ENCODE results near the gene SLC44A1.
"Not testable (repeated sequence)": the region's sequence is repeated elsewhere in the genome, so short reads cannot be mapped to it uniquely, and the experiment has no call there.

Gene SLC44A1

DNA sequence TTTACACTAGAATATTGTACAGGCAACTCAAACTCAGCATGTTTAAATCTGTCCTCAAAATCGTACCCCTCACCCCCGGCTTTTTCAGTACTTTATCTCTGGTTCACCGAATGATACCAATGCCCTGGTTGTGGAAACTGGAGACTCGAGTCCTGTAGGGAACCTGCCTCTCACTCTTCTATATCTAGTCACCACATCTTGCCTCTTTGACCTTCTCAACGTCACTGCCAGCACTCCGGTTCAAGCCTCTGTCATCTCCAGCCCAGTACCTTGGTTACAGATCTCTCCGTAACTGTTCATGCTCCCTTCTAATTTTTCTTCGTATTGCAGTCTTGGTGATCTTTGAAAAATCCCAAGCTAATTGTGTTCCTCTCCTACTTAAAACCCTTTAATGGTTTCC lies 6.7 kb downstream of the SLC44A1 start:
- DNase-seq (ENCODE audit: insufficient read length, low spot score) (no peak), FAIRE-seq (no peak)
- TF ChIP-seq POLR2A (IDR thresholded peaks at IDR 0.05; ENCODE audit: low read depth, low read length), result no peak

- no peak for FAIRE-seq
- TF ChIP-seq POLR2A (IDR thresholded peaks at IDR 0.05; ENCODE audit: low read depth, low read length), result no peak
- no peak for DNase-seq (ENCODE audit: insufficient read length, low spot score)
Observed at GRCh38 chr9:105251733-105252404, 7.4 kb downstream of the SLC44A1 start.

DNA sequence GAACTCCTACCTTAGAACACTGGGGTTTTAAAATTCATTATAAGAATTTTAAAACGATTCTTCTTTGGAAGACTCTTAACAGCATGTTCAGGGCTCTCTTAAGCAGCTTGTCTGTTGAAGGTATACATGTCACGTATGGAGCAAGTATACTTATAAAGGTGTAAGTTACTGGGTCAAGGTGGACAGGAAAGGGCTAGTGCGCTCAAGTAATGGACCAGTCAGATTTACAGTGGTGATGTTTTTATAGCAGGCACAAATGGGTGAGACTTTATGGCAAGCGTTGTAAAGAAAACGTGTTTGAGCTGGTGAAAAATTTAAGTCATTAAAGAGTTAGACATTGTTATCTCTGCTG lies 7.9 kb downstream of the SLC44A1 start:
- TF ChIP-seq POLR2A (IDR thresholded peaks at IDR 0.05; ENCODE audit: low read depth, low read length), result no peak
- DNase-seq (ENCODE audit: insufficient read length, low spot score), result no peak
- no peak for FAIRE-seq

DNA sequence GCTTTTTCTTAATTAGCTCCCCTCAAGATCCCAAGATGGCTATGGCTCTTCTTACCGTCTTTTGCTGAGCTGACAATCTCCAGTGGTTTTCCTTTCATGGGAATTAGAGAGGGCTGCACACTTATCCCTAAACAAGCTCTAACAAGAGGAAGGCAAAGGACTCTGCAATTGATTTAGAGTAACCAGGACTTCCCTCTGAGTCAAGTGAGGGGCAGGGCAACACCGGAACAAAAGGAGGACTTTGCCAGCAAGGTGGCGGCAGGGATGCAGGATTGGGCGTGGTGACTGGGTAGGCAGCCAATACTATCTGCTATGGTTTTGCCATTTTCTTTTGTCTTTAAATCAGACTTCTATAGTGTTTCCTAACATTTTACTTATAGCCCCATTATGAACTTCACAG lies 9.8 kb downstream of the SLC44A1 start:
- TF ChIP-seq POLR2A (IDR thresholded peaks at IDR 0.05; ENCODE audit: low read depth, low read length), result no peak
- DNase-seq (ENCODE audit: insufficient read length, low spot score), result no peak
- peak; percentile 50 for FAIRE-seq

DNA sequence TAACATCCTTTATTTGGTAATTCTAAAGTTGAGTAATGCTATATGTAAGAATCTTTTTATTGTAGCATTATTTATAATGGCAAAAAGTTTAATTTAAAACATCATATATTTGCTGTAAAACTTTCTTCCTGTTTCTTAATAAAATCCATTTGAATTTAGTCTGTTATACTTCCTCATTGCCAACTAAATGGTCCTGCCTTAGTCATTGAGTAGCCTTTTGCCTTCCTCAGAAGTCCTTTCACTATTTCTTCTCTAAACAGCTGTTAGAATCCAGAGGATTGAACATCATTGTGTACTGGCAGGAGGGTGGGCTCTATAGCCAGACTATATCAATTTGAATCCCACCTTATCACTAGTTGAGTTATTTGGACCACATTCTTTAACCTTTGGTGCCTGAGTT lies 11.0 kb downstream of the SLC44A1 start:
- DNase-seq (ENCODE audit: insufficient read length, low spot score), result no peak
- TF ChIP-seq POLR2A (IDR thresholded peaks at IDR 0.05; ENCODE audit: low read depth, low read length), result no peak
- FAIRE-seq, result no peak

GRCh38 chr9:105256569-105256968 lies 12.1 kb downstream of the SLC44A1 start:
- not testable (repeated sequence) for FAIRE-seq; DNase-seq (ENCODE audit: insufficient read length, low spot score)

DNA sequence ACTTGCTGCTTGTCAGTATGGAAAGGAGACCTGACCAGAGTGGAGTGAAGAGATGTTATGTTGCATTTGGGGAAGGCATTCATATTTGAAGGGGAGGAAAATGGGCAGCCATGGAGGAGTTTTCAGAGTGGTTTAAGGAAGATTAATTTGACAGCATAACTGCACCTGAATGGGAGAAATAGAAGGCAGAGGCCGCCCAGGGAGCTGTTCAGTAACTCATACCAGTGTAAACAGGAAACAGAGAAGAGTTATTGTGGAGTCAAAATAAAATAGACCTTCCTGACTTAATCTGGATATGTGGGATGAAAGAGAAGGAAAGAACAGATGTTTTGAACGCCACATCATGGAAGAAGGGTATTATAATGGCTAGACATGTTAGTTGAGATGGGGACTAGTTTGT lies 13.4 kb downstream of the SLC44A1 start:
- DNase-seq (ENCODE audit: insufficient read length, low spot score) (no peak), FAIRE-seq (peak; percentile 67)
- TF ChIP-seq POLR2A (IDR thresholded peaks at IDR 0.05; ENCODE audit: low read depth, low read length), result no peak

DNA sequence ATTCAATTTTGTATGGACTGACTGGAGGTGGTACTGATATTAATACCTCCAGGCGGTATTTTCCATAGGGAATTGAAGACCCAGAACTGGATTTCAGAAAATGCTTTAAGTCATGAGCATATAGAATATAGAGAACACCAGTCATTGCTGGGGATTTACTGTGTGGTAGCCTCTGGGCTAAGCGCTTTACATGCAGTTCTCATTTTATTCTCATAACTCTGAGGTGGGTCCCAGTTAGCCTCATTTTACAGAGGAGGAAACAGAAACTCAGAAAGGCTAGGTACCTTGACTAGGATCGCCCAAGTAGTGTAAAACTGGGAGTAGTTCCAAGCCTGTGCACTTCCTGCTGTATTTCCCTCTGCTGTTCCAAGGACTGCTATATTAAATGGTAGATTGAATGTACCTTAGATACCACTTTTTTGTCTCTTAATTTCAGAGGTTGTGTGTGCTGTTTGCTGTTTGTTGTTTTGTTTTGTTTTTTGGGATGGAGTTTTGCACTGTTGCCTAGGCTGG lies 13.8 kb downstream of the SLC44A1 start:
- TF ChIP-seq POLR2A (IDR thresholded peaks at IDR 0.05; ENCODE audit: low read depth, low read length), result no peak
- DNase-seq (ENCODE audit: insufficient read length, low spot score) (no peak), FAIRE-seq (peak; percentile 33)

DNA sequence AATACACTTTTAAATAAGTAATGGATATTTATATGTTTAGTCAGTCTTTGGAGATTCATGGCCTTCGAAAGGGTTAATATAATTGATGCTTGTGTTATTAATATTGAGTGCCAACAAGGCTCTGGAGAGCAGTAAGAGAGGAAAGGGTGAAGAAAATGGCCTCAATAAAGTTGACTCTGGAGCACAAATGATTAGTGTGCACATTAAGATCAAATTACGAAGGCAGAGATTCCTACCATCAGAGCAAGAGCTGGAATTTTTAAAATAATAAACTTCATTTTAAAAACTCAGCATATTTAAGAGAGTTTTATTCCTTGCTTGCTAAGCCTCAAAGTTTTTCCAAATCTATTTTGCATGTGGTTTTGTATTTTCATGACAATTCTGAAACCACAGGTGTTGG lies 14.8 kb downstream of the SLC44A1 start:
- no peak for DNase-seq (ENCODE audit: insufficient read length, low spot score)
- no peak for FAIRE-seq
- no peak for TF ChIP-seq POLR2A (IDR thresholded peaks at IDR 0.05; ENCODE audit: low read depth, low read length)

GRCh38 chr9:105259731-105260612 lies 15.5 kb downstream of the SLC44A1 start:
- no peak for TF ChIP-seq POLR2A (IDR thresholded peaks at IDR 0.05; ENCODE audit: low read depth, low read length)
- DNase-seq (ENCODE audit: insufficient read length, low spot score) (no peak), FAIRE-seq (peak; percentile 65)

- DNase-seq (ENCODE audit: insufficient read length, low spot score), result no peak
- no peak for TF ChIP-seq POLR2A (IDR thresholded peaks at IDR 0.05; ENCODE audit: low read depth, low read length)
- FAIRE-seq, result peak; percentile 84
Observed at GRCh38 chr9:105262497-105262896, 18.0 kb downstream of the SLC44A1 start.

- peak; percentile 96 for FAIRE-seq
- no peak for DNase-seq (ENCODE audit: insufficient read length, low spot score)
- TF ChIP-seq POLR2A (IDR thresholded peaks at IDR 0.05; ENCODE audit: low read depth, low read length), result no peak
Observed at GRCh38 chr9:105264380-105264779, 19.9 kb downstream of the SLC44A1 start.

- DNase-seq (ENCODE audit: insufficient read length, low spot score); FAIRE-seq: not testable (repeated sequence)
Observed at GRCh38 chr9:105268254-105268653, 23.8 kb downstream of the SLC44A1 start.

DNA sequence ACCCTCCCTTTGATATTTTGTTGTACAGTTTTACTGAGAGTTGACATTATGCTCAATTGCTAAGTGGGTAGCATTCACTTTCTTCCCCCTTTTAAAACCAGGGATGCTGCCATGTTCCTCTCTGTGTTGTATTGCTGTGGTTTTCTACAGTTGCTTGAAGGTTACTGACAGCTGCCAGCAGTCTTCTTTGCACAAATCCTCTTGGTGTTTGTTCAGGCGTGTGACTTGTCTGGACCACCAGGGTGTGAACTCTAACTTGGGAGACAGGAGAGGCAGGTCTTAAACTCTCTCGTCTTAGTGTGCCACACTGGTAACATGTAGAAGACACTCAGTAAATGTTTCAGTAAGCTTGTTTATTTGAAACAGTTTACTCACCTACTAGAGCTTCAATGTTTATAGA lies 25.1 kb downstream of the SLC44A1 start:
- TF ChIP-seq POLR2A (IDR thresholded peaks at IDR 0.05; ENCODE audit: low read depth, low read length), result no peak
- DNase-seq (ENCODE audit: insufficient read length, low spot score) (no peak), FAIRE-seq (peak; percentile 52)

DNA sequence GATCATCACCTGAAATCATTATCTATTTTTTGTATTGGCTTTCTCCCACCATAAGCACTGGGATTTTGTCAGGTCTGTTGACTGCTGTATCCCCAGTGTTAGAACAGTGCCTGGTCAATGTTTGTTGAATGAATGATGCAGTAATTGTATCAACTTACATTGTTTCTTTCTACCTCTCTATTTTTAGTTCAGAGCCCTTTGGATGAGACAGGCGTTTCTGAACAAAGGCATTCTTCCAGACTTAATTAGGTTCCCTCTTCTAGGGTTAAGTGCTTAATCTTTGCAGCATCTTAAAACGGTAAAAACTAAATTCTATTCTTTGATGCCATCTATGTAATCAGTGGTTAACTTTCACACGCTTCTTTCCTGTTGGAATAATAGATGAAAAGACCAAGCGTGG lies 26.3 kb downstream of the SLC44A1 start:
- DNase-seq (ENCODE audit: insufficient read length, low spot score) (no peak), FAIRE-seq (peak; percentile 78)
- no peak for TF ChIP-seq POLR2A (IDR thresholded peaks at IDR 0.05; ENCODE audit: low read depth, low read length)
